Measurements from ENCODE around the gene KCNQ4. TPM values are rescaled to one million over a fixed set of nuclear protein-coding genes. Genes with fewer than 3 reads are reported as not detected.

Gene KCNQ4
- total RNA-seq, 4 donors from 2014 or later: 1.1 to 3.3 (median 2.4) TPM

- DNase-seq: no peak
- Histone ChIP-seq H3K9me3 (no peaks in the 10 kb centered on the region), H3K27me3 (no peaks in the 10 kb centered on the region), H3K4me1 (no peaks in the 10 kb centered on the region), H3K27ac (no peak overlapping the region), H3K36me3 (peaks cover 0 to 90% (median 0%) of the 10 kb centered on the region in 3 donors), H3K4me3 (no peak overlapping the region)
- TF ChIP-seq POLR2A (IDR thresholded peaks at IDR 0.05) (no peak), CTCF (IDR thresholded peaks at IDR 0.05) (no peak)
Measured at GRCh38 chr1:40757084-40757483, 26.5 kb upstream of the KCNQ4 start.

- Histone ChIP-seq H3K27me3 (no peaks in the 10 kb centered on the region), H3K4me1 (no peaks in the 10 kb centered on the region), H3K36me3 (peaks cover 0 to 96% (median 0%) of the 10 kb centered on the region in 3 donors), H3K27ac (no peak overlapping the region), H3K4me3 (no peak overlapping the region), H3K9me3 (no peaks in the 10 kb centered on the region)
- no peak for DNase-seq
- TF ChIP-seq POLR2A (IDR thresholded peaks at IDR 0.05) (no peak), CTCF (IDR thresholded peaks at IDR 0.05) (no peak)
Measured at GRCh38 chr1:40758004-40758403, 25.6 kb upstream of the KCNQ4 start.

GRCh38 chr1:40758578-40759343, 24.8 kb upstream of the KCNQ4 start:
- Histone ChIP-seq H3K4me1 (no peaks in the 10 kb centered on the region), H3K4me3 (no peak overlapping the region), H3K9me3 (no peaks in the 10 kb centered on the region), H3K27ac (no peak overlapping the region), H3K27me3 (no peaks in the 10 kb centered on the region), H3K36me3 (peaks cover 0 to 94% (median 0%) of the 10 kb centered on the region in 3 donors)
- DNase-seq: no peak
- TF ChIP-seq POLR2A (IDR thresholded peaks at IDR 0.05) (no peak), CTCF (IDR thresholded peaks at IDR 0.05) (no peak)

- Histone ChIP-seq H3K4me1 (no peaks in the 10 kb centered on the region), H3K9me3 (no peaks in the 10 kb centered on the region), H3K27me3 (no peaks in the 10 kb centered on the region), H3K27ac (no peak overlapping the region), H3K4me3 (no peak overlapping the region), H3K36me3 (peaks cover 0 to 94% (median 0%) of the 10 kb centered on the region in 3 donors)
- DNase-seq: no peak
- TF ChIP-seq CTCF (IDR thresholded peaks at IDR 0.05) (no peak), POLR2A (IDR thresholded peaks at IDR 0.05) (no peak)
Measured at GRCh38 chr1:40760984-40761383, 22.6 kb upstream of the KCNQ4 start.

- Histone ChIP-seq H3K4me3 (no peak overlapping the region), H3K27me3 (no peaks in the 10 kb centered on the region), H3K9me3 (no peaks in the 10 kb centered on the region), H3K36me3 (peaks cover 0 to 97% (median 0%) of the 10 kb centered on the region in 3 donors), H3K27ac (no peak overlapping the region), H3K4me1 (no peaks in the 10 kb centered on the region)
- DNase-seq: no peak
- TF ChIP-seq POLR2A (IDR thresholded peaks at IDR 0.05): no peak
- TF ChIP-seq CTCF (IDR thresholded peaks at IDR 0.05): no peak
Measured at GRCh38 chr1:40762144-40762923, 21.3 kb upstream of the KCNQ4 start.
